Psoas muscle (tissue), 8 donors: Measurements from ENCODE around the gene TMEM231. TPM values are rescaled to one million over a fixed set of nuclear protein-coding genes. Genes with fewer than 3 reads are reported as not detected.

Experiments
- ATAC-seq, 4 donors: fragments of 200-7000 bp; cut with Tn5 transposase; one replicate each; pipeline ENCODE4 v1.9.1; 2020; ENCODE audit warnings: moderate library complexity in 3 of 4, mild to moderate bottlenecking in 2 of 4
- DNase-seq, 2 donors: peaks; one replicate each; pipeline ENCODE4 v3.0.0-alpha.2; 2020
- H3K27ac ChIP-seq: fragments of 200-600 bp; one replicate; pipeline ENCODE4 v1.8.0; 2022
- H3K27me3 ChIP-seq, 3 donors: fragments of 200-600 bp in 1 of 3; one replicate each; pipeline versions ENCODE4 v1.6.1 to v1.8.0; 2013 to 2022; ENCODE audit warnings: low read length in 2 of 3, mild to moderate bottlenecking in 2 of 3, moderate library complexity in 1 of 3; ENCODE audit not compliant: insufficient read depth in 3 of 3
- H3K36me3 ChIP-seq, 2 donors: fragments of 200-600 bp in 1 of 2; one replicate each; pipeline versions ENCODE4 v1.6.1 to v1.8.0; 2013 to 2022; ENCODE audit warnings: low read depth in 1 of 2, mild to moderate bottlenecking in 1 of 2, moderate library complexity in 1 of 2; ENCODE audit not compliant: insufficient read depth in 1 of 2
- H3K4me1 ChIP-seq: fragments of 200-600 bp; one replicate; pipeline ENCODE4 v1.8.0; 2022
- H3K4me3 ChIP-seq: fragments of 200-600 bp; one replicate; pipeline ENCODE4 v1.8.0; 2022; ENCODE audit warnings: mild to moderate bottlenecking
- H3K9me3 ChIP-seq: fragments of 200-600 bp; one replicate; pipeline ENCODE4 v1.8.0; 2022
- WGBS, 3 donors: extraction: QIAGEN DNeasy Blood & Tissue Kit; methylation state at CpG; one replicate each; pipeline versions ENCODE4 v1.1.6 to v1.1.7; 2013; 5-methylcytosine and 5-hydroxymethylcytosine counted together
- intact Hi-C, 2 donors: fragments of 100-400 bp; cut with DNase I; formaldehyde crosslinking; loops; one replicate each; pipeline versions ENCODE4 v1.11.0 to v1.14.2; 2022
- polyA plus RNA-seq, 3 donors: library from polyadenylated mRNA; stranded (reverse); fragments of 200-250 nt; gene quantifications; one replicate each; pipeline ENCODE4 v1.2.3, GENCODE V29; 2013
- total RNA-seq, 4 donors: library from RNA; stranded (reverse); fragmentation: NEBNext Ultra II Directional in 2 of 4; extraction: Animal tissue kit (Norgen Biotek cat#: 25700) in 2 of 4; gene quantifications; one replicate each; pipeline versions ENCODE4 v1.2.1 to v1.2.4, GENCODE V29; 2021 to 2023
- TF ChIP-seq, protein P1 (sequence below): fragments of 200-600 bp; IDR thresholded peaks from one replicate; pipeline ENCODE4 v1.8.0; 2022; ENCODE audit warnings: antibody characterized with exemption
- donor health status: healthy with polysubstance abuse.
- donor health status: DM: no; HTN: no; CAD: no; lungs with moderate emphysema.
- donor health status: Bipolar disorder and iron deficiency.
- donor health status: healthy.
- donor health status: DM: yes; HTN: yes; CAD: no.
- donor health status: DM: no; HTN: no; CAD: no.
- donor health status: DM: no; HTN: no; CAD: no.
- donor health status: DM: yes; HTN: yes; CAD: no.

The TMEM231 gene
- total and polyA plus RNA-seq, 7 donors = 1.8 to 4.2 (median 2.4) TPM

GRCh38 chr16:75534560-75535205 is 21.4 kb downstream of the TMEM231 start:
- DNase-seq = no peak
- TF ChIP-seq, protein P1, sequence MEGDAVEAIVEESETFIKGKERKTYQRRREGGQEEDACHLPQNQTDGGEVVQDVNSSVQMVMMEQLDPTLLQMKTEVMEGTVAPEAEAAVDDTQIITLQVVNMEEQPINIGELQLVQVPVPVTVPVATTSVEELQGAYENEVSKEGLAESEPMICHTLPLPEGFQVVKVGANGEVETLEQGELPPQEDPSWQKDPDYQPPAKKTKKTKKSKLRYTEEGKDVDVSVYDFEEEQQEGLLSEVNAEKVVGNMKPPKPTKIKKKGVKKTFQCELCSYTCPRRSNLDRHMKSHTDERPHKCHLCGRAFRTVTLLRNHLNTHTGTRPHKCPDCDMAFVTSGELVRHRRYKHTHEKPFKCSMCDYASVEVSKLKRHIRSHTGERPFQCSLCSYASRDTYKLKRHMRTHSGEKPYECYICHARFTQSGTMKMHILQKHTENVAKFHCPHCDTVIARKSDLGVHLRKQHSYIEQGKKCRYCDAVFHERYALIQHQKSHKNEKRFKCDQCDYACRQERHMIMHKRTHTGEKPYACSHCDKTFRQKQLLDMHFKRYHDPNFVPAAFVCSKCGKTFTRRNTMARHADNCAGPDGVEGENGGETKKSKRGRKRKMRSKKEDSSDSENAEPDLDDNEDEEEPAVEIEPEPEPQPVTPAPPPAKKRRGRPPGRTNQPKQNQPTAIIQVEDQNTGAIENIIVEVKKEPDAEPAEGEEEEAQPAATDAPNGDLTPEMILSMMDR = no peak
- Histone ChIP-seq H3K4me1 (no peaks in the 10 kb centered on the region), H3K27me3 (no peaks in the 10 kb centered on the region), H3K36me3 (no peaks in the 10 kb centered on the region), H3K4me3 (no peak overlapping the region), H3K27ac (no peak overlapping the region), H3K9me3 (no peaks in the 10 kb centered on the region)
- WGBS, 3 donors = 78 to 82% (median 82%) methylated on average over 19 of the region's 19 CpGs
- intact Hi-C loops = no loop called here
- no peak for ATAC-seq

GRCh38 chr16:75532791-75533190 is 23.3 kb downstream of the TMEM231 start:
- 90 to 93% (median 92%) methylated on average over 2 of the region's 2 CpGs for WGBS, 3 donors
- intact Hi-C loops = no loop called here
- no peaks in the 10 kb centered on the region for H3K27me3 ChIP-seq
- no peaks in the 10 kb centered on the region for H3K4me1 ChIP-seq
- no peaks in the 10 kb centered on the region for H3K36me3 ChIP-seq
- no peak overlapping the region for H3K27ac ChIP-seq
- DNase-seq (no peak), ATAC-seq (no peak)
- no peak overlapping the region for H3K4me3 ChIP-seq
- TF ChIP-seq, protein P1 = no peak
- no peaks in the 10 kb centered on the region for H3K9me3 ChIP-seq

GRCh38 chr16:75532142-75532765 is 23.8 kb downstream of the TMEM231 start:
- intact Hi-C loops = no loop called here
- Histone ChIP-seq H3K27me3 (no peaks in the 10 kb centered on the region), H3K4me3 (no peak overlapping the region), H3K9me3 (no peaks in the 10 kb centered on the region), H3K27ac (no peak overlapping the region), H3K4me1 (no peaks in the 10 kb centered on the region), H3K36me3 (no peaks in the 10 kb centered on the region)
- ATAC-seq (no peak), DNase-seq (no peak)
- 84 to 87% (median 84%) methylated on average over 8 of the region's 8 CpGs for WGBS, 3 donors
- TF ChIP-seq, protein P1 = no peak

DNA sequence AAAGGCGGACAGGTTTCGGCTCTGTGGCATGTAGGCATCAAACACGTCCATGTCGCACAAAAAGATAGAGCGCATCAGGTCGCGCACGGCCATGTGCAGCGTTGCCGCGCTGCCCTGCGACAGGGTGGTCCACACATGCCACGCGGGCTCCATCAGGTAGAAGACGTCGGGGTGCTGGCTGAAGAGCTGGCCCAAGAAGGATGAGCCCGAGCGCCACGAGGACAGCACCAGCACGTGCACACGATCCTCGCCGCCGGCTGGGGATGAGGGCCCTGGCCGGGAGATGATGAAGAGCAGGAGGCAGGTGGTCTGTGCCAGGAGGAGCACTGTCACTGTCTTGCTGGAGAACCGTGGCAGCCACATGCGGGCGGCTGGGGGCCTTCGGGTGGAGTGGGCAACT is 26.1 kb downstream of the TMEM231 start:
- no peaks in the 10 kb centered on the region for H3K9me3 ChIP-seq
- DNase-seq (no peak), ATAC-seq (no peak)
- 95 to 96% (median 96%) methylated on average over 26 to 29 of the region's 29 CpGs for WGBS, 3 donors
- no peaks in the 10 kb centered on the region for H3K4me1 ChIP-seq
- TF ChIP-seq, protein P1 = no peak
- no peaks in the 10 kb centered on the region for H3K36me3 ChIP-seq
- no peak overlapping the region for H3K27ac ChIP-seq
- H3K4me3 ChIP-seq = no peak overlapping the region
- intact Hi-C loops = no loop called here
- H3K27me3 ChIP-seq = no peaks in the 10 kb centered on the region
